H1 (cell line): ENCODE results near the gene CRHR1. TPM values are rescaled to one million over a fixed set of nuclear protein-coding genes. Genes with fewer than 3 reads are reported as not detected.

Source experiments
- ASH2L ChIP-seq: fragments of 200-600, 300-600 bp; sonication (generic); IDR thresholded peaks from one replicate; pipeline ENCODE4 v1.7.1; 2017; ENCODE audit warnings: low read length
- CBX8 ChIP-seq: fragments of 300-800, 300-1000 bp; sonication (generic); IDR thresholded peaks from 2 replicates; pipeline ENCODE4 v1.7.1; 2016; ENCODE audit warnings: low read depth, low read length, borderline replicate concordance
- CHD7 ChIP-seq: fragments of 300-600 bp; sonication (generic); IDR thresholded peaks from 2 replicates; pipeline ENCODE4 v1.7.1; 2012; ENCODE audit warnings: low read length, moderate library complexity, mild to moderate bottlenecking, inconsistent platforms; ENCODE audit not compliant: insufficient replicate concordance
- RAD21 ChIP-seq, 2 experiments: IDR thresholded peaks in 1 of 2; conservative IDR thresholded peaks in 1 of 2; 2 replicates each; pipeline ENCODE4 v1.6.1; 2011; ENCODE audit warnings: low read depth in 2 of 2, low read length in 2 of 2, improper control_type of control experiment in 1 of 2, inconsistent platforms in 1 of 2, mild to moderate bottlenecking in 1 of 2, moderate library complexity in 1 of 2
- RBBP5 ChIP-seq: IDR thresholded peaks from 2 replicates; pipeline ENCODE4 v1.7.1; 2012; ENCODE audit warnings: low read depth, mild to moderate bottlenecking, inconsistent platforms, low read length, moderate library complexity, borderline replicate concordance
- RFX5 ChIP-seq: IDR thresholded peaks from 2 replicates; pipeline ENCODE4 v1.6.1; 2011; ENCODE audit warnings: low read depth, low read length, improper control_type of control experiment, borderline replicate concordance
- ZNF274 ChIP-seq: IDR thresholded peaks from 2 replicates; pipeline ENCODE4 v1.7.0; 2012; ENCODE audit warnings: low read length, borderline replicate concordance; ENCODE audit errors: extremely low read depth
- polyA plus RNA-seq, 7 experiments: library from polyadenylated mRNA; depleted of rRNA in 3 of 7; stranded (reverse) in 5 of 7; unstranded in 2 of 7; fragments of >200 nt in 5 of 7; fragments of 200-250 nt in 2 of 7; gene quantifications; 1 replicate in 5 of 7; 2 replicates in 1 of 7; 4 replicates in 1 of 7; pipeline versions ENCODE4 v1.2.1 to v1.2.3, GENCODE V29; 2011 to 2013; ENCODE audit warnings: missing spikeins in 2 of 7, mixed read lengths in 2 of 7
- total RNA-seq: library from RNA; stranded (reverse); fragmentation: NEBNext Ultra II Directional; extraction: Animal tissue kit (Norgen Biotek cat#: 25700); gene quantifications from 2 replicates; pipeline ENCODE4 v1.2.1, GENCODE V29; 2021

Gene CRHR1
- total and polyA plus RNA-seq, 2 of the 8 experiments (the other 6 are each of a cell fraction or from before 2014, with no cell fraction given): 0.56 to 1.7 TPM

GRCh38 chr17:45828582-45829133 is 44.5 kb downstream of the CRHR1 start (continued):
- TF ChIP-seq CHD7 (no peak), CBX8 (no peak), RAD21 (IDR thresholded peaks at IDR 0.05 in 1 of 2, conservative IDR thresholded peaks at IDR 0.05 in 1 of 2; ENCODE audit: low read depth in 2 of 2, low read length in 2 of 2) (peak in 1 of 2 experiments; percentile 22; a peak in 1 of 4 replicates), RFX5 (no peak), ASH2L (no peak), ZNF274 (no peak), RBBP5 (no peak)
